GM18867 (cell line): ENCODE results near the gene CFAP157.
A peak's percentile ranks its signal among the peaks of the same experiment; 100 is the strongest.

Experiments
- ATAC-seq: cut with Tn5 transposase; IDR thresholded peaks from one replicate; pipeline ENCODE4 v1.9.1; 2021; ENCODE audit warnings: mild to moderate bottlenecking, moderate library complexity; ENCODE audit not compliant: unreplicated experiment

CFAP157 gene

GRCh38 chr9:127692071-127692470 is 14.7 kb upstream of the CFAP157 start:
- no peak for ATAC-seq

- no peak for ATAC-seq
Measured at GRCh38 chr9:127693143-127693542, 13.6 kb upstream of the CFAP157 start.

- ATAC-seq = no peak
Measured at GRCh38 chr9:127693697-127694096, 13.1 kb upstream of the CFAP157 start.

GRCh38 chr9:127694890-127695720 is 11.7 kb upstream of the CFAP157 start:
- ATAC-seq = no peak

GRCh38 chr9:127697575-127697974 is 9.2 kb upstream of the CFAP157 start:
- ATAC-seq = no peak

- no peak for ATAC-seq
Measured at GRCh38 chr9:127698386-127698785, 8.4 kb upstream of the CFAP157 start.

GRCh38 chr9:127698985-127699670 is 7.7 kb upstream of the CFAP157 start:
- no peak for ATAC-seq

- ATAC-seq = no peak
Measured at GRCh38 chr9:127700140-127700539, 6.6 kb upstream of the CFAP157 start.

GRCh38 chr9:127700594-127701255 is 6.1 kb upstream of the CFAP157 start:
- ATAC-seq = no peak

GRCh38 chr9:127703289-127703946 is 3.4 kb upstream of the CFAP157 start:
- ATAC-seq = no peak

- no peak for ATAC-seq
Measured at GRCh38 chr9:127705577-127706379, 1.0 kb upstream of the CFAP157 start.

- peak; percentile 55 for ATAC-seq
Measured at GRCh38 chr9:127707766-127708165, 978 bp downstream of the CFAP157 start.

GRCh38 chr9:127708952-127709587 is 2.3 kb downstream of the CFAP157 start:
- no peak for ATAC-seq

GRCh38 chr9:127710204-127710783 is 3.5 kb downstream of the CFAP157 start:
- no peak for ATAC-seq

- no peak for ATAC-seq
Measured at GRCh38 chr9:127711226-127711701, 4.5 kb downstream of the CFAP157 start.

GRCh38 chr9:127711831-127712274 is 5.1 kb downstream of the CFAP157 start:
- no peak for ATAC-seq

- no peak for ATAC-seq
Measured at GRCh38 chr9:127712371-127712770, 5.6 kb downstream of the CFAP157 start.

GRCh38 chr9:127712867-127713266 is 6.1 kb downstream of the CFAP157 start:
- ATAC-seq = no peak

- no peak for ATAC-seq
Measured at GRCh38 chr9:127714020-127714750, 7.4 kb downstream of the CFAP157 start.
